ENCODE measurements around the gene SLC9A9.
"Not testable (repeated sequence)": the region's sequence is repeated elsewhere in the genome, so short reads cannot be mapped to it uniquely, and the experiment has no call there.

Gene SLC9A9

GRCh38 chr3:143811602-143812001 is 36.7 kb downstream of the SLC9A9 start:
- Mint-ChIP-seq H3K4me1 (peaks cover 39% of the 10 kb centered on the region), H3K4me3 (no peak overlapping the region), H3K36me3 (ENCODE audit: low read depth) (no peaks in the 10 kb centered on the region), H3K9me3 (no peaks in the 10 kb centered on the region), H3K27ac (no peak overlapping the region), H3K27me3 (ENCODE audit: low read depth, poor library complexity) (no peaks in the 10 kb centered on the region)
- no peak for DNase-seq
- TF ChIP-seq, protein P1, sequence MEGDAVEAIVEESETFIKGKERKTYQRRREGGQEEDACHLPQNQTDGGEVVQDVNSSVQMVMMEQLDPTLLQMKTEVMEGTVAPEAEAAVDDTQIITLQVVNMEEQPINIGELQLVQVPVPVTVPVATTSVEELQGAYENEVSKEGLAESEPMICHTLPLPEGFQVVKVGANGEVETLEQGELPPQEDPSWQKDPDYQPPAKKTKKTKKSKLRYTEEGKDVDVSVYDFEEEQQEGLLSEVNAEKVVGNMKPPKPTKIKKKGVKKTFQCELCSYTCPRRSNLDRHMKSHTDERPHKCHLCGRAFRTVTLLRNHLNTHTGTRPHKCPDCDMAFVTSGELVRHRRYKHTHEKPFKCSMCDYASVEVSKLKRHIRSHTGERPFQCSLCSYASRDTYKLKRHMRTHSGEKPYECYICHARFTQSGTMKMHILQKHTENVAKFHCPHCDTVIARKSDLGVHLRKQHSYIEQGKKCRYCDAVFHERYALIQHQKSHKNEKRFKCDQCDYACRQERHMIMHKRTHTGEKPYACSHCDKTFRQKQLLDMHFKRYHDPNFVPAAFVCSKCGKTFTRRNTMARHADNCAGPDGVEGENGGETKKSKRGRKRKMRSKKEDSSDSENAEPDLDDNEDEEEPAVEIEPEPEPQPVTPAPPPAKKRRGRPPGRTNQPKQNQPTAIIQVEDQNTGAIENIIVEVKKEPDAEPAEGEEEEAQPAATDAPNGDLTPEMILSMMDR (IDR thresholded peaks at IDR 0.05), result no peak

DNA sequence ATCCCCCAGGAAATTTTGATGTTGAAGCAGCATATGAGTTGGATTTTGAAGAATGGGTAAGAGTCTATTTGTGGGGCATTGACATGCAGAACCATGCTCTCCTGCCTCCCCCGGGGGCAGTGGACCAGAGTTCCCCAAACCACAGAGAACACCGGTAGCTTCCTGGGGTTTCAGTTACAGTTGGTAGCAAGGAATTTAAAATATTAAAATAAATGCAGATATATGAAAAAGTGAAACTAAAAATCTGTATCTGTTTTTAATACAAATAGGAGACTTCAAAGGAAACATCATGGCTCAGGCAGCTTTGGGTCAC is 37.4 kb downstream of the SLC9A9 start:
- TF ChIP-seq, protein P1 (IDR thresholded peaks at IDR 0.05), result no peak
- Mint-ChIP-seq H3K27me3 (ENCODE audit: low read depth, poor library complexity) (no peaks in the 10 kb centered on the region), H3K36me3 (ENCODE audit: low read depth) (no peaks in the 10 kb centered on the region), H3K9me3 (no peaks in the 10 kb centered on the region), H3K27ac (no peak overlapping the region), H3K4me3 (no peak overlapping the region), H3K4me1 (peaks cover 45% of the 10 kb centered on the region)
- no peak for DNase-seq

- H3K36me3 Mint-ChIP-seq (ENCODE audit: low read depth), result no peaks in the 10 kb centered on the region
- H3K4me1 Mint-ChIP-seq, result peaks cover 49% of the 10 kb centered on the region
- H3K27me3 Mint-ChIP-seq (ENCODE audit: low read depth, poor library complexity), result no peaks in the 10 kb centered on the region
- no peak for DNase-seq
- no peak overlapping the region for H3K4me3 Mint-ChIP-seq
- TF ChIP-seq, protein P1 (IDR thresholded peaks at IDR 0.05), result no peak
- H3K27ac Mint-ChIP-seq, result no peak overlapping the region
- no peaks in the 10 kb centered on the region for H3K9me3 Mint-ChIP-seq
Observed at GRCh38 chr3:143810166-143810952, 37.9 kb downstream of the SLC9A9 start.

DNA sequence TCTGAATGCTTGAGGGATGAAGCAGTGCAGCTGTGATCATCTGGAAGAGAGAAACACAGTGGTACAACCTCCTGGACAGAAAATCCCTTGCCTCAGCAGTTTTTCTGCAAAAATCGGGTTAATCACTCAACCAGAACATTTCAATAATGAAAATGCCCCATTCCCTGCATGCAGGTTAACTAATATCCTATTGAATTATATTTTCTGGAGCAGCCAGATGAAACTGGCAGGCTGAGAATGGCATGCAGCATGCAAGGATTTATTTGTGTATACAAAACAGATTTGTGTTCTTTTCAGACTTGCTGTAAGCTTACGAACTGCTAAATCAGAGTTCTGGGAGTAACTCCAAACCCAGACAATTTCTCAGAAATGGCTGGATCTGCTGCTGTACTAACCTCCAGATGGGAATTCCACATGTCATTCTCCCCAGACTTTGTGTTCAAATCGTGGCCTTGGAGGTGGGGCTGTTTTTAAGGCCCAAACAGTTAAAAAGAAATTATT is 39.1 kb downstream of the SLC9A9 start:
- Mint-ChIP-seq H3K27me3 (ENCODE audit: low read depth, poor library complexity) (no peaks in the 10 kb centered on the region), H3K9me3 (no peaks in the 10 kb centered on the region), H3K4me1 (peaks cover 49% of the 10 kb centered on the region), H3K36me3 (ENCODE audit: low read depth) (no peaks in the 10 kb centered on the region), H3K4me3 (no peak overlapping the region), H3K27ac (peak overlapping the region; percentile 83)
- DNase-seq, result no peak
- TF ChIP-seq, protein P1 (IDR thresholded peaks at IDR 0.05), result no peak

GRCh38 chr3:143808030-143808429 is 40.2 kb downstream of the SLC9A9 start:
- no peaks in the 10 kb centered on the region for H3K36me3 Mint-ChIP-seq (ENCODE audit: low read depth)
- H3K4me3 Mint-ChIP-seq, result no peak overlapping the region
- no peak for DNase-seq
- TF ChIP-seq, protein P1 (IDR thresholded peaks at IDR 0.05), result no peak
- no peaks in the 10 kb centered on the region for H3K9me3 Mint-ChIP-seq
- H3K27ac Mint-ChIP-seq, result no peak overlapping the region
- peaks cover 49% of the 10 kb centered on the region for H3K4me1 Mint-ChIP-seq
- H3K27me3 Mint-ChIP-seq (ENCODE audit: low read depth, poor library complexity), result no peaks in the 10 kb centered on the region

- Mint-ChIP-seq H3K27me3 (ENCODE audit: low read depth, poor library complexity) (no peaks in the 10 kb centered on the region), H3K4me1 (peaks cover 34% of the 10 kb centered on the region), H3K9me3 (no peaks in the 10 kb centered on the region), H3K4me3 (no peak overlapping the region), H3K27ac (no peak overlapping the region), H3K36me3 (ENCODE audit: low read depth) (no peaks in the 10 kb centered on the region)
- DNase-seq, result no peak
- TF ChIP-seq, protein P1 (IDR thresholded peaks at IDR 0.05), result no peak
Observed at GRCh38 chr3:143806038-143806437, 42.2 kb downstream of the SLC9A9 start.

- not testable (repeated sequence) for H3K27ac Mint-ChIP-seq
Observed at GRCh38 chr3:143805476-143805875, 42.8 kb downstream of the SLC9A9 start.

DNA sequence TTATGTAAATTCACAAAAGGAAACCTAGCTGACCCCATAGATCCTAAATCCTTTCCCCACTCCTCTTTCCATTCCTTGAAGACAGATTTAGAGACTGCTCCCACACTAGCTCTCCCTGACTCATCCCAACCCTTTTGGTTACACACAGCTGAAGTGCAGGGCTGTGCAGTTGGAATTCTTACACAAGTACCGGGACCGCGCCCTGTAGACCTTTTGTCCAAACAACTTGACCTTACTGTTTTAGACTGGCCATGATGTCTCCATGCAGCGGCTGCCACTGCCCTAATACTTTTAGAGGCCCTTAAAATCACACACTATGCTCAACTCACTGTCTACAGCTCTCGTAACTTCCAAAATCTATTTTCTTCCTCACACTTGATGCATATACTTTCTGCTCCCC is 47.2 kb downstream of the SLC9A9 start:
- DNase-seq; H3K4me1 Mint-ChIP-seq; H3K27me3 Mint-ChIP-seq (ENCODE audit: low read depth, poor library complexity); H3K27ac Mint-ChIP-seq; H3K4me3 Mint-ChIP-seq: not testable (repeated sequence)
- peaks cover 15% of the 10 kb centered on the region for H3K36me3 Mint-ChIP-seq (ENCODE audit: low read depth)
- H3K9me3 Mint-ChIP-seq, result peaks cover 16% of the 10 kb centered on the region

More at GRCh38 chr3:143805476-143805875, 42.8 kb downstream of the SLC9A9 start:
- DNase-seq; H3K9me3 Mint-ChIP-seq; H3K4me3 Mint-ChIP-seq; H3K27me3 Mint-ChIP-seq (ENCODE audit: low read depth, poor library complexity); H3K36me3 Mint-ChIP-seq (ENCODE audit: low read depth): not testable (repeated sequence)
- peaks cover 29% of the 10 kb centered on the region for H3K4me1 Mint-ChIP-seq

All from nephron progenitor cell (in vitro differentiated cells).